AG09309 (cell line): Measurements from ENCODE around the gene SAMD8.
A peak's percentile ranks its signal among the peaks of the same experiment; 100 is the strongest.

Experiments
- DNase-seq: peaks from one replicate; pipeline ENCODE4 v3.0.0-alpha.2; 2010; ENCODE audit warnings: low read depth
- H3K4me3 ChIP-seq: 2 replicates; pipeline ENCODE4 v1.5.1; 2011; ENCODE audit warnings: mild to moderate bottlenecking, low read depth, low read length, moderate library complexity; ENCODE audit not compliant: control insufficient read depth
- CTCF ChIP-seq: IDR thresholded peaks from 2 replicates; pipeline ENCODE4 v1.5.1; 2011; ENCODE audit warnings: mild to moderate bottlenecking, low read depth, low read length, inconsistent platforms; ENCODE audit not compliant: insufficient read depth, control insufficient read depth; ENCODE audit errors: missing control alignments

The SAMD8 gene

DNA sequence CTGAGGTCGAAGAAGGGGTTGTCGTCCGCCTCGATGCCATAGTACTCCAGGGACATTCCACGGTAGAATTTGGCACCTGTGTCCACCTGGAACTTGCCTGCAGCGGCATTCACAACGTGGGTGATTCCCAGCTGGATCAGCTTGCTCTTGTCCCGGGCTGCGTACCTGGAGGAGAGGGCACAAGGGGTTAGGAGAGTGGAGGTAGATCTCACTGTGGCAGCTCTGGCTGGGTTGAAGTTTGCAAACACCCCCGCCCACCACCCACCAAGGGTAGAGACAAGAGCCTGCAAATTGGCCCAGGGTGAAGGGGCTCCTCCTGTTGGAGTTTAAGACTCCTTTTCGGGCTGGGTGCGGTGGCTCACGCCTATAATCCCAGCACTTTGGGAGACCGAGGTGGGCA lies 15.8 kb upstream of the SAMD8 start:
- TF ChIP-seq CTCF: no peak
- DNase-seq: no peak
- no peak overlapping the region for H3K4me3 ChIP-seq

GRCh38 chr10:75096749-75097148 lies 14.7 kb upstream of the SAMD8 start:
- no peak for DNase-seq
- no peak for TF ChIP-seq CTCF
- H3K4me3 ChIP-seq: no peak overlapping the region

GRCh38 chr10:75097666-75098285 lies 13.7 kb upstream of the SAMD8 start:
- DNase-seq: no peak
- peak; percentile 53 for TF ChIP-seq CTCF
- no peak overlapping the region for H3K4me3 ChIP-seq

- no peak for TF ChIP-seq CTCF
- DNase-seq: no peak
- H3K4me3 ChIP-seq: no peak overlapping the region
Measured at GRCh38 chr10:75098902-75099673, 12.4 kb upstream of the SAMD8 start.

GRCh38 chr10:75099952-75100763 lies 11.3 kb upstream of the SAMD8 start:
- peak; percentile 98 for TF ChIP-seq CTCF
- H3K4me3 ChIP-seq: no peak overlapping the region
- DNase-seq: no peak

GRCh38 chr10:75100764-75101291 lies 10.6 kb upstream of the SAMD8 start:
- TF ChIP-seq CTCF: no peak
- no peak for DNase-seq
- H3K4me3 ChIP-seq: no peak overlapping the region
